Neural cell (in vitro differentiated cells): ENCODE measurements around the gene APH1B.

ENCODE experiments used
- POLR2AphosphoS5 ChIP-seq: IDR thresholded peaks from 2 replicates; pipeline ENCODE4 v1.6.1; 2012
- RAD21 ChIP-seq: fragments of 450-650 bp; conservative IDR thresholded peaks from 2 replicates; pipeline ENCODE4 v1.6.1; 2014; ENCODE audit warnings: antibody characterized with exemption, mild to moderate bottlenecking, moderate library complexity

GRCh38 chr15:63352808-63353207, 75.4 kb downstream of the APH1B start:
- TF ChIP-seq POLR2AphosphoS5 = no peak
- TF ChIP-seq RAD21 = no peak
